K562 (cell line): Measurements from ENCODE around the gene TRIM14. TPM values are rescaled to one million over a fixed set of nuclear protein-coding genes. Genes with fewer than 3 reads are reported as not detected.

Experiments used
- HNRNPH1 ChIP-seq: fragments of 200-400 bp; formaldehyde crosslinking; optimal IDR thresholded peaks from 2 replicates; pipeline ENCODE3; 2017; ENCODE audit warnings: low read depth, mild to moderate bottlenecking, low read length, moderate library complexity
- MCM5 ChIP-seq: fragments of 450-650 bp; IDR thresholded peaks from 2 replicates; pipeline ENCODE4 v1.6.1; 2016; ENCODE audit warnings: low read depth
- RREB1 ChIP-seq: fragments of 250-450 bp; sonication (Bioruptor Pico); IDR thresholded peaks from 2 replicates; pipeline ENCODE4 v1.4.0; 2020
- SAP30 ChIP-seq: fragments of 200-600 bp; sonication (generic); IDR thresholded peaks from 2 replicates; pipeline ENCODE4 v1.6.1; 2012; ENCODE audit warnings: borderline replicate concordance, low read depth, mild to moderate bottlenecking, moderate library complexity, low read length, control low read depth, inconsistent platforms; ENCODE audit not compliant: insufficient read depth, poor library complexity, severe bottlenecking
- SRSF9 ChIP-seq: fragments of 200-400 bp; formaldehyde crosslinking; IDR thresholded peaks from 2 replicates; pipeline ENCODE4 v1.6.1; 2017; ENCODE audit warnings: low read depth, low read length, borderline replicate concordance
- TAF1 ChIP-seq: IDR thresholded peaks from 2 replicates; pipeline ENCODE4 v1.6.1; 2011; ENCODE audit warnings: mild to moderate bottlenecking, low read length, moderate library complexity; ENCODE audit not compliant: insufficient read depth, control insufficient read depth, severe bottlenecking; ENCODE audit errors: extremely low read depth
- ZNF318 ChIP-seq, 2 experiments: fragments of 450-650 bp; IDR thresholded peaks; 2 replicates each; pipeline ENCODE4 v1.6.1; 2016; ENCODE audit warnings: mild to moderate bottlenecking in 2 of 2, borderline replicate concordance in 1 of 2, low read depth in 1 of 2, moderate library complexity in 1 of 2
- polyA plus RNA-seq, 8 experiments: library from polyadenylated mRNA; depleted of rRNA in 4 of 8; stranded (reverse) in 5 of 8; unstranded in 3 of 8; fragments of >200 nt; fragmentation: Nextera tagmentation in 2 of 8; fragmentation: Illumina TruSeq in 1 of 8; extraction: Ambion mirVana in 2 of 8; extraction: Trizol in 1 of 8; gene quantifications; 2 replicates each; pipeline versions ENCODE4 v1.2.1 to v1.2.3, GENCODE V29; 2011 to 2014; ENCODE audit warnings: inconsistent platforms in 1 of 8, missing spikeins in 1 of 8
- total RNA-seq, 7 experiments: library from RNA; depleted of rRNA in 6 of 7; stranded (reverse); fragments of >200 nt in 6 of 7; fragmentation: Illumina TruSeq in 2 of 7; extraction: Trizol in 2 of 7; gene quantifications; 2 replicates each; pipeline versions ENCODE4 v1.2.1 to v1.2.3, GENCODE V29; 2011 to 2021; ENCODE audit warnings: low replicate concordance in 1 of 7
- TF ChIP-seq, protein P1 (sequence below): fragments of 450-650 bp; IDR thresholded peaks from 2 replicates; pipeline ENCODE4 v1.6.1; 2016; ENCODE audit warnings: antibody characterized with exemption

TRIM14 gene
- total and polyA plus RNA-seq, 9 of the 15 experiments (the other 6 are each of a cell fraction or from before 2014, with no cell fraction given): 7.6 to 41.0 (median 17.9) TPM

GRCh38 chr9:98056269-98057137, 62.5 kb downstream of the TRIM14 start, which contains the start of gene NANS (continued):
- TF ChIP-seq RREB1 (CRISPR knock-in tag) (no peak), MCM5 (no peak), HNRNPH1 (no peak), SAP30 (peak; percentile 69), SRSF9 (no peak), TAF1 (peak; percentile 97), ZNF318 (IDR thresholded peaks at IDR 0.05; ENCODE audit: borderline replicate concordance in 1 of 2, low read depth in 1 of 2) (no peak)
- TF ChIP-seq, protein P1, sequence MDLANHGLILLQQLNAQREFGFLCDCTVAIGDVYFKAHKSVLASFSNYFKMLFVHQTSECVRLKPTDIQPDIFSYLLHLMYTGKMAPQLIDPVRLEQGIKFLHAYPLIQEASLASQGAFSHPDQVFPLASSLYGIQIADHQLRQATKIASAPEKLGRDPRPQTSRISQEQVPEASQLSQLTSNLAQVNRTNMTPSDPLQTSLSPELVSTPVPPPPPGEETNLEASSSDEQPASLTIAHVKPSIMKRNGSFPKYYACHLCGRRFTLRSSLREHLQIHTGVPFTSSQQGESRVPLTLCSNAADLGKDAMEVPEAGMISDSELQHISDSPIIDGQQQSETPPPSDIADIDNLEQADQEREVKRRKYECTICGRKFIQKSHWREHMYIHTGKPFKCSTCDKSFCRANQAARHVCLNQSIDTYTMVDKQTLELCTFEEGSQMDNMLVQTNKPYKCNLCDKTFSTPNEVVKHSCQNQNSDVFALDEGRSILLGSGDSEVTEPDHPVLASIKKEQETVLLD: no peak
